B cell (primary cell): Measurements from ENCODE around the gene UNC93B1. TPM values are rescaled to one million over a fixed set of nuclear protein-coding genes. Genes with fewer than 3 reads are reported as not detected.
A peak's percentile ranks its signal among the peaks of the same experiment; 100 is the strongest.

Experiments used
- ATAC-seq: fragments of 200-7000 bp; cut with Tn5 transposase; one replicate; pipeline ENCODE4 v1.10.0; 2021; ENCODE audit warnings: low read depth, mild to moderate bottlenecking, moderate number of reproducible peaks, moderate library complexity
- CTCF ChIA-PET: fragments of 350-600 bp; sonication (Branson Sonifier 250); formaldehyde crosslinking; loops from one replicate; lab custom pipeline; 2021; ENCODE audit warnings: antibody characterized with exemption, inconsistent platforms; lab: Charles Lee
- POLR2A ChIA-PET: fragments of 350-600 bp; sonication (Branson Sonifier 250); formaldehyde crosslinking; loops from one replicate; lab custom pipeline; 2021; ENCODE audit warnings: antibody characterized with exemption; lab: Charles Lee
- DNase-seq: peaks from one replicate; pipeline ENCODE4 v3.0.0; 2013
- H2AFZ ChIP-seq: 2 replicates; pipeline ENCODE4 v1.6.1; 2012; ENCODE audit warnings: mild to moderate bottlenecking, low read depth, low read length; ENCODE audit not compliant: insufficient read depth, poor library complexity, severe bottlenecking
- H3K27ac ChIP-seq, 2 donors: 1 replicate in 1 of 2; 2 replicates in 1 of 2; pipeline ENCODE4 v1.5.1; 2012 to 2013; ENCODE audit warnings: low read length in 2 of 2, mild to moderate bottlenecking in 2 of 2, moderate library complexity in 1 of 2
- H3K27me3 ChIP-seq, 4 experiments: fragments of 200-600 bp in 1 of 4; sonication (generic) in 1 of 4; replicated peaks in 1 of 4; 1 replicate in 2 of 4; 2 replicates in 2 of 4; pipeline versions ENCODE4 v1.6.1 to v1.7.0; 2013 to 2016; ENCODE audit warnings: low read length in 3 of 4, mild to moderate bottlenecking in 2 of 4, mixed read lengths in 1 of 4, moderate library complexity in 1 of 4; ENCODE audit not compliant: insufficient read depth in 4 of 4, control insufficient read depth in 3 of 4; ENCODE audit errors: control extremely low read depth in 1 of 4
- H3K36me3 ChIP-seq, 2 experiments: replicated peaks in 1 of 2; 1 replicate in 1 of 2; 2 replicates in 1 of 2; pipeline versions ENCODE4 v1.6.1 to v1.7.1; 2013; ENCODE audit warnings: low read length in 1 of 2; ENCODE audit not compliant: insufficient read depth in 2 of 2, control insufficient read depth in 1 of 2; ENCODE audit errors: control extremely low read depth in 1 of 2, extremely low read depth in 1 of 2
- H3K4me1 ChIP-seq, 2 donors: fragments of 200-600 bp in 1 of 2; sonication (generic) in 1 of 2; 1 replicate in 1 of 2; 2 replicates in 1 of 2; pipeline versions ENCODE4 v1.5.1 to v1.6.1; 2013 to 2017; ENCODE audit warnings: low read length in 2 of 2; ENCODE audit not compliant: control insufficient read depth in 2 of 2, insufficient read depth in 2 of 2
- H3K4me2 ChIP-seq: replicated peaks from 2 replicates; pipeline ENCODE3; 2012; ENCODE audit warnings: mild to moderate bottlenecking, low read depth, low read length; ENCODE audit not compliant: poor library complexity, severe bottlenecking
- H3K4me3 ChIP-seq, 5 experiments: fragments of 200-600 bp in 1 of 5; sonication (generic) in 1 of 5; 1 replicate in 3 of 5; 2 replicates in 2 of 5; pipeline versions ENCODE4 v1.5.1 to v1.7.0; 2011 to 2016; ENCODE audit warnings: low read length in 4 of 5, mild to moderate bottlenecking in 4 of 5, low read depth in 2 of 5, control low read depth in 1 of 5, moderate library complexity in 1 of 5; ENCODE audit not compliant: insufficient read depth in 1 of 5; ENCODE audit errors: control extremely low read depth in 1 of 5, extremely low read depth in 1 of 5
- H3K79me2 ChIP-seq: fragments of 200-600 bp; sonication (generic); one replicate; pipeline ENCODE4 v1.6.0; 2016; ENCODE audit warnings: low read length; ENCODE audit not compliant: control insufficient read depth, insufficient read depth
- H3K9ac ChIP-seq: fragments of 200-600 bp; sonication (generic); 2 replicates; pipeline ENCODE4 v1.6.1; 2017; ENCODE audit warnings: mild to moderate bottlenecking, low read length, moderate library complexity
- H3K9me3 ChIP-seq, 3 donors: one replicate each; pipeline versions ENCODE4 v1.6.1 to v1.7.1; 2013; ENCODE audit warnings: low read length in 2 of 3; ENCODE audit not compliant: control insufficient read depth in 2 of 3, insufficient read depth in 1 of 3; ENCODE audit errors: control extremely low read depth in 1 of 3
- H4K20me1 ChIP-seq: 2 replicates; pipeline ENCODE4 v1.6.0; 2012; ENCODE audit warnings: mild to moderate bottlenecking, low read length; ENCODE audit not compliant: insufficient read depth, control insufficient read depth, poor library complexity, severe bottlenecking
- H3K27ac Mint-ChIP-seq: one replicate; pipeline ENCODE4 v1.8.0; 2021; ENCODE audit warnings: mixed read lengths
- H3K27me3 Mint-ChIP-seq: one replicate; pipeline ENCODE4 v1.8.0; 2021; ENCODE audit warnings: mixed read lengths
- H3K4me1 Mint-ChIP-seq: one replicate; pipeline ENCODE4 v1.8.0; 2021; ENCODE audit warnings: mixed read lengths
- H3K4me3 Mint-ChIP-seq: one replicate; pipeline ENCODE4 v1.8.0; 2021; ENCODE audit warnings: mixed read lengths
- H3K9me3 Mint-ChIP-seq: one replicate; pipeline ENCODE4 v1.8.0; 2022; ENCODE audit warnings: mixed read lengths; ENCODE audit not compliant: insufficient read depth
- EZH2 ChIP-seq: IDR thresholded peaks from 2 replicates; pipeline ENCODE4 v1.6.1; 2012; ENCODE audit warnings: borderline replicate concordance, low read depth, mild to moderate bottlenecking, moderate library complexity, low read length; ENCODE audit not compliant: insufficient read depth, poor library complexity, severe bottlenecking
- WGBS: methylation state at CpG from one replicate; pipeline ENCODE4 v1.1.5; 2013; ENCODE audit warnings: missing lambda C conversion rate; ENCODE audit not compliant: insufficient coverage; 5-methylcytosine and 5-hydroxymethylcytosine counted together
- intact Hi-C: fragments of 100-400 bp; cut with micrococcal nuclease; formaldehyde crosslinking; loops from one replicate; pipeline ENCODE4 v1.10.0; 2022
- polyA plus RNA-seq: library from polyadenylated mRNA; depleted of rRNA; stranded (reverse); fragments of >200 nt; gene quantifications from 2 replicates; pipeline ENCODE4 v1.2.3, GENCODE V29; 2012
- total RNA-seq, 2 donors: library from RNA; stranded (reverse); fragments of 120-200 nt in 1 of 2; gene quantifications; 1 replicate in 1 of 2; 2 replicates in 1 of 2; pipeline versions ENCODE4 v1.2.3 to v1.2.4, GENCODE V29; 2013 to 2022
- TF ChIP-seq, protein P1 (sequence below): fragments of 200-600 bp; IDR thresholded peaks from one replicate; pipeline ENCODE4 v1.8.0; 2022; ENCODE audit warnings: antibody characterized with exemption, mild to moderate bottlenecking

Gene UNC93B1
- total and polyA plus RNA-seq, 2 donors (not counting 1 experiment from before 2014, with no cell fraction given), result 114 to 308 TPM

GRCh38 chr11:67997475-67997921 is 6.4 kb downstream of the UNC93B1 start:
- no peak for ATAC-seq
- no peaks in the 10 kb centered on the region for H3K27me3 Mint-ChIP-seq
- peaks cover 50% of the 10 kb centered on the region for H3K79me2 ChIP-seq
- no peak for DNase-seq
- 96% methylated on average over 27 of the region's 29 CpGs for WGBS
- H3K4me1 ChIP-seq, result peaks cover 56 to 86% of the 10 kb centered on the region in 2 donors
- CTCF ChIA-PET, result interaction anchor here (1.3 kb wide), 1 partner anchor 208 kb away, joined by 3 read pairs; no protein-coding TSS in a partner anchor
- H2AFZ ChIP-seq, result no peak overlapping the region
- H3K27ac ChIP-seq, result peak overlapping the region in 1 of 2 donors; percentile 29
- H3K4me2 ChIP-seq, result peak overlapping the region; percentile 25
- no peak for TF ChIP-seq EZH2
- TF ChIP-seq, protein P1, sequence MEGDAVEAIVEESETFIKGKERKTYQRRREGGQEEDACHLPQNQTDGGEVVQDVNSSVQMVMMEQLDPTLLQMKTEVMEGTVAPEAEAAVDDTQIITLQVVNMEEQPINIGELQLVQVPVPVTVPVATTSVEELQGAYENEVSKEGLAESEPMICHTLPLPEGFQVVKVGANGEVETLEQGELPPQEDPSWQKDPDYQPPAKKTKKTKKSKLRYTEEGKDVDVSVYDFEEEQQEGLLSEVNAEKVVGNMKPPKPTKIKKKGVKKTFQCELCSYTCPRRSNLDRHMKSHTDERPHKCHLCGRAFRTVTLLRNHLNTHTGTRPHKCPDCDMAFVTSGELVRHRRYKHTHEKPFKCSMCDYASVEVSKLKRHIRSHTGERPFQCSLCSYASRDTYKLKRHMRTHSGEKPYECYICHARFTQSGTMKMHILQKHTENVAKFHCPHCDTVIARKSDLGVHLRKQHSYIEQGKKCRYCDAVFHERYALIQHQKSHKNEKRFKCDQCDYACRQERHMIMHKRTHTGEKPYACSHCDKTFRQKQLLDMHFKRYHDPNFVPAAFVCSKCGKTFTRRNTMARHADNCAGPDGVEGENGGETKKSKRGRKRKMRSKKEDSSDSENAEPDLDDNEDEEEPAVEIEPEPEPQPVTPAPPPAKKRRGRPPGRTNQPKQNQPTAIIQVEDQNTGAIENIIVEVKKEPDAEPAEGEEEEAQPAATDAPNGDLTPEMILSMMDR, result no peak
- H3K4me3 Mint-ChIP-seq, result no peak overlapping the region
- no peaks in the 10 kb centered on the region for H3K9me3 ChIP-seq
- H3K27me3 ChIP-seq, result no peaks in the 10 kb centered on the region
- peaks cover 57% of the 10 kb centered on the region for H3K4me1 Mint-ChIP-seq
- POLR2A ChIA-PET, result no interaction called here
- H4K20me1 ChIP-seq, result peaks cover 62% of the 10 kb centered on the region
- peak overlapping the region; percentile 83 for H3K27ac Mint-ChIP-seq
- no peak overlapping the region for H3K9ac ChIP-seq
- H3K36me3 ChIP-seq, result peaks cover 5 to 68% of the 10 kb centered on the region in 2 experiments
- intact Hi-C loops, result no loop called here
- H3K4me3 ChIP-seq, result no peak overlapping the region
- H3K9me3 Mint-ChIP-seq, result no peaks in the 10 kb centered on the region

GRCh38 chr11:67996622-67997474 is 7.0 kb downstream of the UNC93B1 start:
- no peak overlapping the region for H3K4me3 Mint-ChIP-seq
- peaks cover 51% of the 10 kb centered on the region for H3K4me1 Mint-ChIP-seq
- H3K36me3 ChIP-seq, result peaks cover 5 to 64% of the 10 kb centered on the region in 2 experiments
- no peaks in the 10 kb centered on the region for H3K27me3 Mint-ChIP-seq
- H3K79me2 ChIP-seq, result peaks cover 50% of the 10 kb centered on the region
- no peak overlapping the region for H3K4me3 ChIP-seq
- no peak overlapping the region for H2AFZ ChIP-seq
- POLR2A ChIA-PET, result no interaction called here
- CTCF ChIA-PET, result no interaction called here
- H3K27ac ChIP-seq, result no peak overlapping the region
- DNase-seq (peak; percentile 42), ATAC-seq (peak; percentile 65)
- H4K20me1 ChIP-seq, result peaks cover 62% of the 10 kb centered on the region
- no peak overlapping the region for H3K9ac ChIP-seq
- H3K27me3 ChIP-seq, result no peaks in the 10 kb centered on the region
- intact Hi-C loops, result no loop called here
- WGBS, result 90% methylated on average over 39 of the region's 41 CpGs
- no peaks in the 10 kb centered on the region for H3K9me3 Mint-ChIP-seq
- TF ChIP-seq, protein P1, result no peak
- TF ChIP-seq EZH2, result no peak
- no peaks in the 10 kb centered on the region for H3K9me3 ChIP-seq
- peaks cover 50 to 79% of the 10 kb centered on the region in 2 donors for H3K4me1 ChIP-seq
- H3K27ac Mint-ChIP-seq, result peak overlapping the region; percentile 83
- H3K4me2 ChIP-seq, result peak overlapping the region; percentile 25
